Activated gamma-delta T cell treated with Interleukin-2 at 50 U/mL for 16 hours (primary cell): ENCODE data around the gene ACOT9.
A peak's percentile ranks its signal among the peaks of the same experiment; 100 is the strongest.
"Not testable (repeated sequence)": the region's sequence is repeated elsewhere in the genome, so short reads cannot be mapped to it uniquely, and the experiment has no call there.

ENCODE experiments used
- DNase-seq: peaks from one replicate; pipeline ENCODE4 v3.0.0-alpha.2; 2020

ACOT9 gene

GRCh38 chrX:23742697-23743622, at the start of gene ACOT9:
Gene ACOT9, minus strand, starts transcription at chrX:23743276. Its CDS starts 132 bp downstream, at chrX:23743144.
- peak; percentile 60 for DNase-seq

- DNase-seq = no peak
Observed at GRCh38 chrX:23790155-23790497, 47.0 kb upstream of the ACOT9 start.

GRCh38 chrX:23789386-23790154, 46.5 kb upstream of the ACOT9 start:
- no peak for DNase-seq

GRCh38 chrX:23788946-23789345, 45.9 kb upstream of the ACOT9 start:
- DNase-seq = no peak

GRCh38 chrX:23788521-23788920, 45.4 kb upstream of the ACOT9 start:
- DNase-seq = no peak

- DNase-seq = no peak
Observed at GRCh38 chrX:23787745-23788118, 44.7 kb upstream of the ACOT9 start.

GRCh38 chrX:23786268-23786815, 43.3 kb upstream of the ACOT9 start:
- DNase-seq = no peak

- no peak for DNase-seq
Observed at GRCh38 chrX:23785580-23785979, 42.5 kb upstream of the ACOT9 start.

GRCh38 chrX:23784470-23785331, 41.6 kb upstream of the ACOT9 start:
- no peak for DNase-seq

- DNase-seq = no peak
Observed at GRCh38 chrX:23783589-23784469, 40.8 kb upstream of the ACOT9 start.

GRCh38 chrX:23782863-23783588, 40.0 kb upstream of the ACOT9 start, which contains the start of gene SAT1:
Gene SAT1, plus strand, starts transcription at chrX:23783173. Its CDS starts 179 bp downstream, at chrX:23783352.
- DNase-seq = peak; percentile 91

GRCh38 chrX:23782455-23782854, 39.4 kb upstream of the ACOT9 start:
- no peak for DNase-seq

- DNase-seq = no peak
Observed at GRCh38 chrX:23779025-23779424, 35.9 kb upstream of the ACOT9 start.

GRCh38 chrX:23776363-23776762, 33.3 kb upstream of the ACOT9 start:
- no peak for DNase-seq

GRCh38 chrX:23773601-23774175, 30.6 kb upstream of the ACOT9 start:
- DNase-seq = peak; percentile 19

GRCh38 chrX:23771086-23771485, 28.0 kb upstream of the ACOT9 start:
- not testable (repeated sequence) for DNase-seq

GRCh38 chrX:23770142-23770541, 27.1 kb upstream of the ACOT9 start:
- no peak for DNase-seq

- no peak for DNase-seq
Observed at GRCh38 chrX:23766650-23767551, 23.8 kb upstream of the ACOT9 start.

- no peak for DNase-seq
Observed at GRCh38 chrX:23765868-23766267, 22.8 kb upstream of the ACOT9 start.
